ENCODE data around the gene ACTG1.

DNA sequence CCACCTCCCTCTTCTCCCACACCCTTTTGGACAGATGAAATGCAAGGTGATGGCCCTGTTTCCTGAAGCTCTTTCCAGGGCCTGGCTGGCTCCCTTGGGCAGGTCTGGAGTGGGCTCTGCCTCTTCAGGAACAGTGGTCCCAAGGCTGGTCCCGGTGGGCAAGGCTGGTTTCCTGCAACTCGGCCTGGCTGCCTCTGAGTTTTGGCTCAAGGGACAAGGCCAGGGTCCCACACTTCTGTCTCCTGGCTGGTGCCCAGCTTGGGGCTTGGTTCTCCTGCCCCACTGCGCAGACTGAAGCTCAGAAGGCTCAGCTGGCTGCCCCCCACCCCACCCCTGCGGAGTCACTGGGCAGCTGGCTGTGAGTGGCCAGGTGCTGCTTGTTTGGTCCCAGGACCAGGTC, 3.8 kb upstream of the ACTG1 start:
- TF ChIP-seq, protein P1, sequence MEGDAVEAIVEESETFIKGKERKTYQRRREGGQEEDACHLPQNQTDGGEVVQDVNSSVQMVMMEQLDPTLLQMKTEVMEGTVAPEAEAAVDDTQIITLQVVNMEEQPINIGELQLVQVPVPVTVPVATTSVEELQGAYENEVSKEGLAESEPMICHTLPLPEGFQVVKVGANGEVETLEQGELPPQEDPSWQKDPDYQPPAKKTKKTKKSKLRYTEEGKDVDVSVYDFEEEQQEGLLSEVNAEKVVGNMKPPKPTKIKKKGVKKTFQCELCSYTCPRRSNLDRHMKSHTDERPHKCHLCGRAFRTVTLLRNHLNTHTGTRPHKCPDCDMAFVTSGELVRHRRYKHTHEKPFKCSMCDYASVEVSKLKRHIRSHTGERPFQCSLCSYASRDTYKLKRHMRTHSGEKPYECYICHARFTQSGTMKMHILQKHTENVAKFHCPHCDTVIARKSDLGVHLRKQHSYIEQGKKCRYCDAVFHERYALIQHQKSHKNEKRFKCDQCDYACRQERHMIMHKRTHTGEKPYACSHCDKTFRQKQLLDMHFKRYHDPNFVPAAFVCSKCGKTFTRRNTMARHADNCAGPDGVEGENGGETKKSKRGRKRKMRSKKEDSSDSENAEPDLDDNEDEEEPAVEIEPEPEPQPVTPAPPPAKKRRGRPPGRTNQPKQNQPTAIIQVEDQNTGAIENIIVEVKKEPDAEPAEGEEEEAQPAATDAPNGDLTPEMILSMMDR (conservative IDR thresholded peaks at IDR 0.05; ENCODE audit: low read length) = no peak
- TF ChIP-seq EZH2phosphoT487 (IDR thresholded peaks at IDR 0.05; ENCODE audit: borderline replicate concordance, low read depth, low read length) = no peak
